ENCODE data around the gene IMPG1. TPM values are rescaled to one million over a fixed set of nuclear protein-coding genes. Genes with fewer than 3 reads are reported as not detected.

The IMPG1 gene
- total and polyA plus RNA-seq, 10 donors = 0.02 to 0.10 TPM; not detected in 8

GRCh38 chr6:76052314-76052713 lies 20.1 kb downstream of the IMPG1 start:
- H3K27ac ChIP-seq = no peak overlapping the region
- no peaks in the 10 kb centered on the region for H3K4me1 ChIP-seq
- intact Hi-C loops (cut with DNase I; ENCODE audit: low total_unique reads) = no loop called here
- no peaks in the 10 kb centered on the region for H3K36me3 ChIP-seq
- no peak for DNase-seq
- H3K4me3 ChIP-seq = no peak overlapping the region
- 63 to 68% (median 65%) methylated on average over 3 of the region's 3 CpGs for WGBS, 5 donors
- TF ChIP-seq POLR2AphosphoS5 (IDR thresholded peaks at IDR 0.05) (no peak), POLR2A (IDR thresholded peaks at IDR 0.05) (no peak), CTCF (IDR thresholded peaks at IDR 0.05 in 8 of 11, conservative IDR thresholded peaks at IDR 0.05 in 3 of 11) (no peak)
- no peaks in the 10 kb centered on the region for H3K27me3 ChIP-seq (replicated peaks in 1 of 7)
- H3K9me3 ChIP-seq = peaks cover 0 to 15% (median 0%) of the 10 kb centered on the region in 8 donors

- 56 to 82% (median 79%) methylated on average over 2 of the region's 2 CpGs for WGBS, 5 donors
- TF ChIP-seq POLR2A (IDR thresholded peaks at IDR 0.05) (no peak), POLR2AphosphoS5 (IDR thresholded peaks at IDR 0.05) (no peak), CTCF (IDR thresholded peaks at IDR 0.05 in 8 of 11, conservative IDR thresholded peaks at IDR 0.05 in 3 of 11) (no peak)
- intact Hi-C loops (cut with DNase I; ENCODE audit: low total_unique reads) = no loop called here
These were observed 28.8 kb downstream of the IMPG1 start for GRCh38 chr6:76043690-76044089.

GRCh38 chr6:76035713-76036112 lies 36.7 kb downstream of the IMPG1 start:
- no peak for TF ChIP-seq CTCF (IDR thresholded peaks at IDR 0.05 in 8 of 11, conservative IDR thresholded peaks at IDR 0.05 in 3 of 11)
- no peak for TF ChIP-seq POLR2A (IDR thresholded peaks at IDR 0.05)
- H3K27me3 ChIP-seq (replicated peaks in 1 of 7) = no peaks in the 10 kb centered on the region
- no peak for DNase-seq
- H3K36me3 ChIP-seq = no peaks in the 10 kb centered on the region
- no peak overlapping the region for H3K4me3 ChIP-seq
- WGBS, 5 donors = 44 to 60% (median 55%) methylated on average over 1 of the region's 1 CpG
- H3K27ac ChIP-seq = no peak overlapping the region
- intact Hi-C loops (cut with DNase I; ENCODE audit: low total_unique reads) = no loop called here
- H3K4me1 ChIP-seq = no peaks in the 10 kb centered on the region
- H3K9me3 ChIP-seq = peaks cover 0 to 9% (median 2%) of the 10 kb centered on the region in 8 donors

More at GRCh38 chr6:76043690-76044089, 28.8 kb downstream of the IMPG1 start:
- DNase-seq = no peak
- Histone ChIP-seq H3K27me3 (replicated peaks in 1 of 7) (no peaks in the 10 kb centered on the region), H3K9me3 (peaks cover 0 to 6% (median 0%) of the 10 kb centered on the region in 8 donors), H3K27ac (no peak overlapping the region), H3K4me3 (no peak overlapping the region), H3K36me3 (no peaks in the 10 kb centered on the region), H3K4me1 (no peaks in the 10 kb centered on the region)

GRCh38 chr6:76026101-76026500 lies 46.4 kb downstream of the IMPG1 start:
- no peak overlapping the region for H3K27ac ChIP-seq
- peaks cover 11 to 95% (median 84%) of the 10 kb centered on the region in 8 donors for H3K9me3 ChIP-seq
- H3K4me1 ChIP-seq = no peaks in the 10 kb centered on the region
- no peaks in the 10 kb centered on the region for H3K27me3 ChIP-seq (replicated peaks in 1 of 7)
- DNase-seq = no peak
- intact Hi-C loops (cut with DNase I; ENCODE audit: low total_unique reads) = no loop called here
- H3K4me3 ChIP-seq = no peak overlapping the region
- TF ChIP-seq POLR2A (IDR thresholded peaks at IDR 0.05) = no peak
- TF ChIP-seq CTCF (IDR thresholded peaks at IDR 0.05 in 8 of 11, conservative IDR thresholded peaks at IDR 0.05 in 3 of 11) = no peak
- TF ChIP-seq POLR2AphosphoS5 (IDR thresholded peaks at IDR 0.05) = no peak
- no peaks in the 10 kb centered on the region for H3K36me3 ChIP-seq
- 86 to 94% (median 91%) methylated on average over 6 of the region's 6 CpGs for WGBS, 5 donors
